CD4-positive, alpha-beta T cell treated with Interferon gamma for 1 hour (primary cell): ENCODE data around the gene ST8SIA2.

Source experiments
- DNase-seq: peaks from one replicate; pipeline ENCODE4 v3.0.0-alpha.2; 2020

ST8SIA2 gene

GRCh38 chr15:92499731-92500530 lies 106.2 kb downstream of the ST8SIA2 start:
- DNase-seq: no peak

- no peak for DNase-seq
Observed at GRCh38 chr15:92502336-92502735, 108.7 kb downstream of the ST8SIA2 start.

GRCh38 chr15:92502930-92503857 lies 109.5 kb downstream of the ST8SIA2 start:
- DNase-seq: no peak

DNA sequence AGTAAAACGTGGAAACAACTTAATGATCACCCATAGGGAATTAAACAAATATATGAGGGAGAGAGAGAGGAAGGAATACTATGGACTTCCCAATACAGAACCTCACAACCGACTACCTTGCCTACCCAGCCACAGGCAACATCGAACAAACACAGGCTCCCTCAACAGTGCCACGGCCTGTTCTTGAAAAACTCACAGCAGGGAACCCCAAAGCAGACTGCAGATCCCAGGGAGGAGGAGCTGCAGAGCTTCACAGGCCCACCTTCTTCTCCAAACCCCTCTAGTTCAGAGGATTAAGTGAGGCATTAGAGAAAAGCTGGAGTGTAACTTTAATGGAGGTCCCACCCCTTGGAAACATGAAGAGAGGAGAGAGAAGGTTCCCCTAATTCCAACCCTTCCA lies 110.2 kb downstream of the ST8SIA2 start:
- DNase-seq: no peak

DNA sequence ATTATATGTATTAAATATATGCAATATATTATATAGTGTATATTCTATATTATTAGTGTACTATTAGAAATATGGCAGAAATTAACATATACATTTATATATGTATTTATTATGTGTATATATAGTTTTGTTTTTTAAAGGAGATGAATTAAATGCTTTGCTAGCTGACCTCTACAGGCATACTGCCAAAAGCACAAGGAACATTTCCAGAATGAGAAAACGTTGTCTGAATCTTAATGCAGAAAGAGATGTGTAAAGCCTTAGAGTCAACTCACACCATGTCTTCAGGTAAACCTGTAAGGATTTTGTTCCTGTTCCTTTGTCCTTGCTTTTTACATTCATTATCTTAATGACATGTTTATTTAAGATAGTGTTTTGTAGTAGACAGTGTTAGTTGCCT lies 111.9 kb downstream of the ST8SIA2 start:
- no peak for DNase-seq

GRCh38 chr15:92506506-92506905 lies 112.8 kb downstream of the ST8SIA2 start:
- DNase-seq: no peak

DNA sequence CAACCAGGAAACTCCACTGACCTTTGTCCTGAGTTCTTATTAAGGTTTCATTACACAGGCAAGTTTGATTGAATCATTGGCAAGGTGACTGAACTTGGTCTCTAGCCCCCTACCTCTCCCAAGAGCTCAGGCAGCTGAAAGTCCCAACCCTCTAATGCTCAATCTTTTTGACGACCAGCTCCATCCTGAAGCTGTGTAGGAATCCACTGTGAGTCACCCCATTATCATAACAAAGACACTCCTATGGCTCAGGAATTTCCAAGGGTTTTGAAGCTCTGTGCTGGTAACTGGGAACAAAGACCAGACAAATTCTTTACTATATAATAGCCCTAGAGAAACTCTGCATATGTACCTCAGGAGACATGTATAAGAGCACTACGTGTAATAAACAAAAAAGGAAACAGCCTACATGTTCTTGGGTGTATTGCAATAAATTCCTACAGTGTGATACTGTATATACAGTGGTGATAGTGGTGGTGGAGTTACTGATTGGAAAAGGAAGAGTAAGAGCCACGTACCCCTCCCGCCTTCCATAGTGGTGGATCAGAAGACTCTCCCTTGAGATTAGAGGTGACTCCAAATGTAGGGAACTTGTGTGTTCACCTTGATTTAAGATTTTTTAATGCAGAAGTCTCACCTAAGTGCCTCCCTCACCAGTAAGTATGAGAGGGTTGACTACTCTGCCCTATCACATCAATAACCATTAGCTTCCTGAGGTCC lies 116.6 kb downstream of the ST8SIA2 start:
- DNase-seq: no peak
